ENCODE results near the gene PURA. TPM values are rescaled to one million over a fixed set of nuclear protein-coding genes. Genes with fewer than 3 reads are reported as not detected.

Gene PURA
- polyA plus RNA-seq, 1 donor from 2014 or later, result 2.3 TPM

GRCh38 chr5:140151144-140152021, 37.5 kb downstream of the PURA start:
- Histone ChIP-seq H3K27ac (ENCODE audit: low read length) (no peak overlapping the region), H3K4me2 (ENCODE audit: low read length) (no peak overlapping the region), H3K9ac (ENCODE audit: low read length) (no peak overlapping the region), H3K79me2 (replicated peaks; ENCODE audit: insufficient read depth, low read length) (no peaks in the 10 kb centered on the region), H3K36me3 (ENCODE audit: insufficient read depth, low read length) (no peaks in the 10 kb centered on the region), H3K4me3 (ENCODE audit: low read length) (no peak overlapping the region), H3F3A (ENCODE audit: insufficient read depth, low read length, poor library complexity, severe bottlenecking) (no peaks in the 10 kb centered on the region), H3K9me2 (ENCODE audit: insufficient read depth, low read length) (no peaks in the 10 kb centered on the region), H3K9me3 (ENCODE audit: low read length) (no peaks in the 10 kb centered on the region), H2AFZ (ENCODE audit: low read depth, low read length) (no peak overlapping the region), H4K20me1 (ENCODE audit: insufficient read depth) (no peaks in the 10 kb centered on the region), H3K27me3 (ENCODE audit: insufficient read depth, low read depth, low read length) (peaks cover 23% of the 10 kb centered on the region)
- TF ChIP-seq RAD21 (conservative IDR thresholded peaks at IDR 0.05) (no peak), SMC3 (conservative IDR thresholded peaks at IDR 0.05; ENCODE audit: poor library complexity) (no peak), EZH2 (IDR thresholded peaks at IDR 0.05; ENCODE audit: borderline replicate concordance, insufficient read depth, low read length, poor library complexity, severe bottlenecking) (no peak), MXI1 (conservative IDR thresholded peaks at IDR 0.05; ENCODE audit: poor library complexity, severe bottlenecking) (no peak), CTCF (IDR thresholded peaks at IDR 0.05; ENCODE audit: poor library complexity, severe bottlenecking) (no peak), POLR2AphosphoS5 (IDR thresholded peaks at IDR 0.05) (no peak), EP300 (conservative IDR thresholded peaks at IDR 0.05; ENCODE audit: poor library complexity, severe bottlenecking) (no peak), TAF1 (IDR thresholded peaks at IDR 0.05; ENCODE audit: low read depth) (no peak)
- TF ChIP-seq, protein P1, sequence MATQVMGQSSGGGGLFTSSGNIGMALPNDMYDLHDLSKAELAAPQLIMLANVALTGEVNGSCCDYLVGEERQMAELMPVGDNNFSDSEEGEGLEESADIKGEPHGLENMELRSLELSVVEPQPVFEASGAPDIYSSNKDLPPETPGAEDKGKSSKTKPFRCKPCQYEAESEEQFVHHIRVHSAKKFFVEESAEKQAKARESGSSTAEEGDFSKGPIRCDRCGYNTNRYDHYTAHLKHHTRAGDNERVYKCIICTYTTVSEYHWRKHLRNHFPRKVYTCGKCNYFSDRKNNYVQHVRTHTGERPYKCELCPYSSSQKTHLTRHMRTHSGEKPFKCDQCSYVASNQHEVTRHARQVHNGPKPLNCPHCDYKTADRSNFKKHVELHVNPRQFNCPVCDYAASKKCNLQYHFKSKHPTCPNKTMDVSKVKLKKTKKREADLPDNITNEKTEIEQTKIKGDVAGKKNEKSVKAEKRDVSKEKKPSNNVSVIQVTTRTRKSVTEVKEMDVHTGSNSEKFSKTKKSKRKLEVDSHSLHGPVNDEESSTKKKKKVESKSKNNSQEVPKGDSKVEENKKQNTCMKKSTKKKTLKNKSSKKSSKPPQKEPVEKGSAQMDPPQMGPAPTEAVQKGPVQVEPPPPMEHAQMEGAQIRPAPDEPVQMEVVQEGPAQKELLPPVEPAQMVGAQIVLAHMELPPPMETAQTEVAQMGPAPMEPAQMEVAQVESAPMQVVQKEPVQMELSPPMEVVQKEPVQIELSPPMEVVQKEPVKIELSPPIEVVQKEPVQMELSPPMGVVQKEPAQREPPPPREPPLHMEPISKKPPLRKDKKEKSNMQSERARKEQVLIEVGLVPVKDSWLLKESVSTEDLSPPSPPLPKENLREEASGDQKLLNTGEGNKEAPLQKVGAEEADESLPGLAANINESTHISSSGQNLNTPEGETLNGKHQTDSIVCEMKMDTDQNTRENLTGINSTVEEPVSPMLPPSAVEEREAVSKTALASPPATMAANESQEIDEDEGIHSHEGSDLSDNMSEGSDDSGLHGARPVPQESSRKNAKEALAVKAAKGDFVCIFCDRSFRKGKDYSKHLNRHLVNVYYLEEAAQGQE (IDR thresholded peaks at IDR 0.05; ENCODE audit: borderline replicate concordance), result no peak

GRCh38 chr5:140152022-140152999, 38.4 kb downstream of the PURA start:
- Histone ChIP-seq H3K36me3 (ENCODE audit: insufficient read depth, low read length) (no peaks in the 10 kb centered on the region), H3K79me2 (replicated peaks; ENCODE audit: insufficient read depth, low read length) (no peaks in the 10 kb centered on the region), H3K9me2 (ENCODE audit: insufficient read depth, low read length) (no peaks in the 10 kb centered on the region), H4K20me1 (ENCODE audit: insufficient read depth) (no peaks in the 10 kb centered on the region), H2AFZ (ENCODE audit: low read depth, low read length) (no peak overlapping the region), H3K27ac (ENCODE audit: low read length) (no peak overlapping the region), H3K4me3 (ENCODE audit: low read length) (no peak overlapping the region), H3K4me2 (ENCODE audit: low read length) (no peak overlapping the region), H3K27me3 (ENCODE audit: insufficient read depth, low read depth, low read length) (peaks cover 14% of the 10 kb centered on the region), H3K9me3 (ENCODE audit: low read length) (no peaks in the 10 kb centered on the region), H3F3A (ENCODE audit: insufficient read depth, low read length, poor library complexity, severe bottlenecking) (no peaks in the 10 kb centered on the region), H3K9ac (ENCODE audit: low read length) (no peak overlapping the region)
- TF ChIP-seq MXI1 (conservative IDR thresholded peaks at IDR 0.05; ENCODE audit: poor library complexity, severe bottlenecking) (no peak), TAF1 (IDR thresholded peaks at IDR 0.05; ENCODE audit: low read depth) (no peak), EP300 (conservative IDR thresholded peaks at IDR 0.05; ENCODE audit: poor library complexity, severe bottlenecking) (no peak), SMC3 (conservative IDR thresholded peaks at IDR 0.05; ENCODE audit: poor library complexity) (no peak), EZH2 (IDR thresholded peaks at IDR 0.05; ENCODE audit: borderline replicate concordance, insufficient read depth, low read length, poor library complexity, severe bottlenecking) (no peak), RAD21 (conservative IDR thresholded peaks at IDR 0.05) (no peak)
- TF ChIP-seq, protein P1 (IDR thresholded peaks at IDR 0.05; ENCODE audit: borderline replicate concordance), result no peak
